ENCODE measurements around the gene FILIP1. TPM values are rescaled to one million over a fixed set of nuclear protein-coding genes. Genes with fewer than 3 reads are reported as not detected.

Gene FILIP1
- total RNA-seq, 6 experiments from 2014 or later = 0.09 to 0.24 (median 0.12) TPM

DNA sequence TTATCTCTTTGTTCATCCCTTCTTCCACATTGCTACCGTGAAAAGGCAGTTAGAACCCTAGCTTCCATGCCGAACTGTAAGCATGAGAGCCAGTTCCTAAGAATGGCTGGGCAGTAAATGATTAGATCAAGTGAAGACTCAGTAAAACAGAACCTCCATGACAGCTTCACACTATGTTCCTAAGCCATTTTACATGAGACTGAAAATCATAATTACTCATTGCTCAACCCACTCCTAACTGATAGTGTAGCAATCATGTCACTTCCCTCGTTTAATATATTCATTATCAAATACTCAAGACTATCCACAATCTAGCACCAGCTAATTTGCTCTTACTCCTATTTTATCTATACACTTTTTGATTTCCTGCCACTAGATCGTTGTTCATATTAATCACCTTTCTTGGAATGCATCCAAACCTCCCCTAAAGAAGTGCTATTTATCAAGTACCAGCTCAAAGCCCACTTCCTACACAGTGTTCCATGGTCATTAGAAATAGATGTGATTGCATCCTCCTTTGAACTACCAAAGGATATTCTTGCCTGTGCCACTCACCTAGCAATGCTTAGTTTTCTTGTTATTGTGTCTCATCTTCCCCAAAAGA, 215.0 kb downstream of the FILIP1 start:
- no peak for DNase-seq
- no peaks in the 10 kb centered on the region for H3K27me3 Mint-ChIP-seq (ENCODE audit: insufficient read depth)
- H3K4me3 Mint-ChIP-seq = no peak overlapping the region
- peaks cover 37% of the 10 kb centered on the region for H3K36me3 Mint-ChIP-seq (ENCODE audit: low read depth)
- no peaks in the 10 kb centered on the region for H3K9me3 Mint-ChIP-seq
- H3K4me1 Mint-ChIP-seq (ENCODE audit: low read depth) = peaks cover 82% of the 10 kb centered on the region
- no peak for TF ChIP-seq CTCF (IDR thresholded peaks at IDR 0.05)
- peak overlapping the region; percentile 7; the same call in 1 of the 2 replicates for H3K27ac Mint-ChIP-seq

GRCh38 chr6:75275067-75275466, 218.5 kb downstream of the FILIP1 start:
- Mint-ChIP-seq H3K27ac (peak overlapping the region; percentile 96), H3K27me3 (ENCODE audit: insufficient read depth) (no peaks in the 10 kb centered on the region), H3K9me3 (peaks cover 11% of the 10 kb centered on the region), H3K36me3 (ENCODE audit: low read depth) (peaks cover 64% of the 10 kb centered on the region), H3K4me3 (peak overlapping the region; percentile 74), H3K4me1 (ENCODE audit: low read depth) (peaks cover 88% of the 10 kb centered on the region)
- no peak for TF ChIP-seq CTCF (IDR thresholded peaks at IDR 0.05)
- peak; percentile 95 for DNase-seq

DNA sequence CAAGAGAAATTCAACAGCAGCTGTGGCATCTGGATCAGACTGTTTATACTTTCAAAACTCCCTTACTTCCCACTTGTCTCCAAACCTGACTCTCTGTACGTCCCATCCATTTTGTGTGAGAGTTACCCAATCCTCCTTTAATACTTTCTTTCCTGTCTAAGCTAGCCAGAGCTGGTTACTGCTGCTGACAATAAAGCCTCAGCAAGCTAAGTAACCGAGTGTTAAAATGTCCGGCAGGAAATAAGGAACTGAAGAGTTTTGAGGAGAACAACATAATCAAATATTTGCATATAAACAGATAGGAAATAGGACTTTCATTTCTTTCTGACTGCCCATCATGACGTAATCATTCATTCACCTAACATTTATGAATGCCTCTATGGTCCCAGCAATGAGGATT, 220.6 kb downstream of the FILIP1 start:
- Mint-ChIP-seq H3K4me1 (ENCODE audit: low read depth) (peaks cover 84% of the 10 kb centered on the region), H3K36me3 (ENCODE audit: low read depth) (peaks cover 58% of the 10 kb centered on the region), H3K4me3 (no peak overlapping the region), H3K9me3 (peaks cover 11% of the 10 kb centered on the region), H3K27me3 (ENCODE audit: insufficient read depth) (no peaks in the 10 kb centered on the region), H3K27ac (peak overlapping the region; percentile 8; the same call in 1 of the 2 replicates)
- DNase-seq = no peak
- TF ChIP-seq CTCF (IDR thresholded peaks at IDR 0.05) = no peak

DNA sequence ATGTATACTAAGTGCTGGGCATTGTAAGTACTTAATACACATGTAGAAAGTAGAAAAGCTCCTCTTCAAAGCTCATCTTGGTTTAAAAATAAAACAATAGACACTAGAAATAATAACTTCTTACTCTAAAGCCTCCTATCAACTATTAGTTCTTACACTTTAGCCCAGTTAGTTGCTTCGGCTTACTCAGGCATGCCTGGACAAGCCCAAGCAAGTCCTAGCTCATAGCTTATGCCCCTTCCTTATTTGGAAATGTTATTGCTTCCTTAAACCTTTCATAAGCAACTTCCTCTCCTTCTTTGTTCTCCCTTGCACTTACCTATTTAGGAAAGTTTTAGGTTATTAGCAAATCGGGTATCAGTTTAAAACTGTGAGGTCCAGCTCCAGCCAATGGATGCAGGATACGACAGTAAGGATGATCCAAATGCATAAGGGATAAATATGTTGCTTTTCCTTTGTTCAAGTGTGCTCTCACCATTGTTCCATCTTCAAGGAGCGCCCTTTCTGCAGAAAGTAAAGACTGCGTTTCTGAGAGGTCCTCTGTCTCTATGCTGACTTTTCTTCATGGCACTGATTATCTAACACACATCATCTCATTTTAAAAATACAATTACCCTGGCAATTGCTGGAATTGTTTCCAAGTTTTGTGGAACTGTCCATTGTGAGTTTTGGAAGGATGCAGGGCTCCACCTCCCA, 221.3 kb downstream of the FILIP1 start:
- peaks cover 90% of the 10 kb centered on the region for H3K4me1 Mint-ChIP-seq (ENCODE audit: low read depth)
- H3K36me3 Mint-ChIP-seq (ENCODE audit: low read depth) = peaks cover 57% of the 10 kb centered on the region
- H3K27ac Mint-ChIP-seq = peak overlapping the region; percentile 59
- H3K27me3 Mint-ChIP-seq (ENCODE audit: insufficient read depth) = no peaks in the 10 kb centered on the region
- no peak overlapping the region for H3K4me3 Mint-ChIP-seq
- no peak for TF ChIP-seq CTCF (IDR thresholded peaks at IDR 0.05)
- peaks cover 11% of the 10 kb centered on the region for H3K9me3 Mint-ChIP-seq
- no peak for DNase-seq

- peaks cover 65% of the 10 kb centered on the region for H3K4me1 Mint-ChIP-seq (ENCODE audit: low read depth)
- H3K9me3 Mint-ChIP-seq = peaks cover 11% of the 10 kb centered on the region
- DNase-seq = no peak
- TF ChIP-seq CTCF (IDR thresholded peaks at IDR 0.05) = no peak
- no peak overlapping the region for H3K27ac Mint-ChIP-seq
- H3K27me3 Mint-ChIP-seq (ENCODE audit: insufficient read depth) = no peaks in the 10 kb centered on the region
- no peak overlapping the region for H3K4me3 Mint-ChIP-seq
- peaks cover 34% of the 10 kb centered on the region for H3K36me3 Mint-ChIP-seq (ENCODE audit: low read depth)
Observed at GRCh38 chr6:75268988-75269354, 224.6 kb downstream of the FILIP1 start.
